CD4-positive, alpha-beta T cell treated with Interleukin-4 for 1 hour (primary cell): Measurements from ENCODE around the gene FRS2.
"Not testable (repeated sequence)": the region's sequence is repeated elsewhere in the genome, so short reads cannot be mapped to it uniquely, and the experiment has no call there.

ENCODE experiments used
- DNase-seq, 2 donors: peaks; one replicate each; pipeline ENCODE4 v3.0.0-alpha.2; 2020 to 2022

The FRS2 gene, protein sequence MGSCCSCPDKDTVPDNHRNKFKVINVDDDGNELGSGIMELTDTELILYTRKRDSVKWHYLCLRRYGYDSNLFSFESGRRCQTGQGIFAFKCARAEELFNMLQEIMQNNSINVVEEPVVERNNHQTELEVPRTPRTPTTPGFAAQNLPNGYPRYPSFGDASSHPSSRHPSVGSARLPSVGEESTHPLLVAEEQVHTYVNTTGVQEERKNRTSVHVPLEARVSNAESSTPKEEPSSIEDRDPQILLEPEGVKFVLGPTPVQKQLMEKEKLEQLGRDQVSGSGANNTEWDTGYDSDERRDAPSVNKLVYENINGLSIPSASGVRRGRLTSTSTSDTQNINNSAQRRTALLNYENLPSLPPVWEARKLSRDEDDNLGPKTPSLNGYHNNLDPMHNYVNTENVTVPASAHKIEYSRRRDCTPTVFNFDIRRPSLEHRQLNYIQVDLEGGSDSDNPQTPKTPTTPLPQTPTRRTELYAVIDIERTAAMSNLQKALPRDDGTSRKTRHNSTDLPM

DNA sequence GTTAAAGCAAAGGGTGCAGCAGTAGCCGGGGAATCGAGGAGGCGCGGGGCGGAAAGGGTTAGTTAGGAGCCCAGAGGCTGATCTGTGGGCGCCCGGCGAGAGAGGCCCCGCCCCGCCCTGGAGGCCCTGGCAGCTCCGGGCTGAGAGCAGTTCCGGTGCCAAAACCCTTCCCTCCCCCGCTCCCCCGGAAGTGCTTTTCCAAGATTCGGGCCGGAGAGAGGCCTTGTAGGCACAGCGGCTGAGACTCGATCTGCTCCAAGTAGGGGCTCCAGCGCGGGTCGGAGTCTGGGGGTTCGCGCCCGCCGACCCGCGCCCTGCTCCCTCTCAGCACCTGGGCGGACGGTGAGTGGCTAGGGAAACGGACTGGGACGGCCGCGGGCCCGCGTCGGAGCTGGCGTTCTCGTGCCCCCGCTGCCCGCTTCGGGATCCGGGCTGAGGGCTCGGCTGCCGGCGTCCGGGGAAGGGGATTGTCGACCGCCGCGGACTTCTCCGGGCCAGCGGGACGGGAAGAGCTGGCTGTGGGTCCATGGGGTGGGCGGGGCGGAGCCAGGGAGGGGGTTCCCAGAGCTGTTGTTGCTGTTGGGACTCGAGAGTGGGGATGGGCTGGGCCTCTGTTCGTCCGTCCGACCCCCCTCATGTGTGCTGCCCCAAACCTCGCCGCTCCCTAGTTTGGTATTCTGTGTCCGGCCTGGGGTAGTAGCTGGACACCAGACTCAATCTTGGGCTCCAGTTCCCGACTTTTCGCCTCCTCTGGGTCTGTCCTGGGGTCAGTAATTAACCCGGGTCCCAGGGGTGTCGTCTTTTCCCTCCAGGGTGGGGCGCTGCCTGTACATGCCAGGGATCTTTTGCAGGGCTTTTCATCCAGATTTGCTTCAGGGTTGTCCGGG lies at the start of gene FRS2:
TSS of gene FRS2 (plus strand) at position 200 of the 887 bp plus-strand sequence. CDS start 98,643 bp downstream, outside the sequence.
- DNase-seq: peak; percentile 81 to 83

DNA sequence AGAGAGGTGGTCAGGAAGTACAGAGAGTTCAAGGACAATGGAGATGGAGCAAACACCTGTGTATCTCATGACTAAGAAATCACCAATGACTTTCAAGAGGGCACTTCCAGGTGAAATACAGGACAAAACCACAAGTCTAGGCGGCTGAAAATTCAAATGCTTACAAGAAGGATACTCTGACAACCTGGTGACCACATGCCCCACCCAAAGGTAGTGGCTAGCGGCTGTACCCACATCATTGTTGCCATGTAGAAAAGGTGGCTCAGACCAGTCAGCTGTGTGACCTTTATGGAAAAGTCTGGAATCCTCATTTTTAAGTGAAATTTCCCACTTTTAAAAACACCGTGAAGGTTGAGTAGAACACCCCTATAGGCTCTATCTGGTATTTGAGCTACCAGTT lies 48.6 kb upstream of the FRS2 start:
- no peak for DNase-seq

DNA sequence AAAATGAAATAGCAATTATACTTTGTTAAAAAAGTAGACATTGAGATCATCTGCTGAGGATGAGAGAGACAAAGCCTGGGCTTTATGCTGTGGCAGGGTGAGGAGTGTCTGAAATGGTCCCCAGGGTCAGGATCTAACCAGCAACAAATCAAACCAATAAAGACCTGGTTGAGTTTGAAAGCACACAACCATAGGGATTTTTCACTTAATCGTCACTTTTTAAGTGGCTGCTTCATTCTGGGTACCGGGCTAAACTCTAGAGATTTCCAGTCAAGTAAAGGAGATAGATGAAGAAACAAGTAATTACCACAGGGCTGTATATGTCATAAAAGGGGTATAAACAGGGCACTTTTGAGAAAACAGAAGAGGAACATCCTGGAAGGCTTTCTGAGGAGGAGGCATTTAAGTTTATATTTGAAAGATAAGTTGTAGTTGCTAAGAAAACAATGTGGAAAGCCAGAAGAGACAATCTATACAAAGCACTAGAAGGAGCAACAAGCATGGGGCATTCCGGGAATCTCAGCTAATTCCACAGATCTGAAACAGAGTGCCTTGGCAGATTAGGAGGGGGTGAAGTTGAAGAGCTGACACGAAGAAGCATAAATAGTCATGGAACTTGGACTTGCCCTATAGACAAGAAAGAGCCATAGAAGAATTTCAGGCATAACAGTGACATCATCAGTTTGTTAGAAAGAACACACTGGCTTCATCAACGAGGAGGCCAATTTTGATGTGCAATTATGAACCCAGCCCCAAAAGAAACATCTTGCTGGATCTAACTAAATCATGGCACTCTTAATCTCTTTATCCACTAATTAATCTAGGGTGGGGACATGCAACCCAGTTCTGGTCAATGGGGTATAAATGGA lies 46.9 kb upstream of the FRS2 start:
- no peak for DNase-seq

DNA sequence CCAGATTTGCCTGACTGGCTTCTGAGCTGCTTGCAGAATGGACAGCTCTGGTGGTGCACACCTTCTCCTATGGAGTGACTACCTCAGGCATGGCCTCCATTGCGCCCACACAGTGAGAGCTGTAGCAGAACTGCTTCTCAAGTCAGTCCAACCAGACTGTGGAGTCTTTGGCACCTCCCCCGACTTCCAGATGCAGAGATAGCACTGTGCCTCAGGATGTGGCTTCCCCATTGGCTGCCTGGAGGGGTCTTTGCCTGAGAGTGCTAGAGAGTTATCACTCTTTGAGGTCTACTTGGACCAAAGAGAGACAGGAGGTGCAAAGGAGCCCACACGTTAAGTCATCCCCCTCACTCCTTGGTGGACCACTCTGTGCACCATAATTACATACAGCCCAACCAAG lies 44.8 kb upstream of the FRS2 start:
- DNase-seq: no peak

DNA sequence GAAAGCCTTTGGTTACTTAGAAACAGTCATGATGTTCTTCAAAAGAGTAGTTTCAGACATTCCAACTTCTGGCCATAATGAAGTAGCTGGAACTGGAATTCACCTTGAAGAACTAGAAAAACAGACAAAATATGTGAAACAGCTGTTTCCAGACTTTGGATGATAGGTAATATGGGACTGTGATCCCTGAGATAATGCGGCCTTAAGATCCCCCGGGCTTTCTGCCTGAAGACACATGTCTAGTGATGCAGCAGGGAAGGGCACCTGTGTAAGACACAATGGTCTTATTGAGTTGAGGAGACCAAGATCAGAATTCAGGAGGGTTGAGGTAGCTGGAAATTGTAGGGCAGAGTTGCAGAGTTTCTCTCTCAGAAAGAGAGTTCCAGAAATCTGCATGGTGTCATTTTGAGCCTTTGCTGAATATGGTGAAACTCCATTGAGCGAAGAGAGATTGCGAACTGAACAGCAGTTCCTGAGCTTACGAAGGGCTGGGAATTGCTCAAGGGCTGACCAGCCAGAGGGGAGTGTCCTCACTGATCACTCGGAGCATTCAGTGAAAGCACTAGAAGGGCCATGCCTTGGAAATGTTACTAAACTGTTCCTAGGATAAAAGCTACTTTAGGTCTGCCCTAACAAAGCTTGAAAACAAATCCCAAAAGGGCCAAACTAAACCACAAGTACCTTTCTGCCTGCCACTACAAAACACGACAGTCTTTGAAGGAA lies 41.7 kb upstream of the FRS2 start:
- DNase-seq: no peak

DNA sequence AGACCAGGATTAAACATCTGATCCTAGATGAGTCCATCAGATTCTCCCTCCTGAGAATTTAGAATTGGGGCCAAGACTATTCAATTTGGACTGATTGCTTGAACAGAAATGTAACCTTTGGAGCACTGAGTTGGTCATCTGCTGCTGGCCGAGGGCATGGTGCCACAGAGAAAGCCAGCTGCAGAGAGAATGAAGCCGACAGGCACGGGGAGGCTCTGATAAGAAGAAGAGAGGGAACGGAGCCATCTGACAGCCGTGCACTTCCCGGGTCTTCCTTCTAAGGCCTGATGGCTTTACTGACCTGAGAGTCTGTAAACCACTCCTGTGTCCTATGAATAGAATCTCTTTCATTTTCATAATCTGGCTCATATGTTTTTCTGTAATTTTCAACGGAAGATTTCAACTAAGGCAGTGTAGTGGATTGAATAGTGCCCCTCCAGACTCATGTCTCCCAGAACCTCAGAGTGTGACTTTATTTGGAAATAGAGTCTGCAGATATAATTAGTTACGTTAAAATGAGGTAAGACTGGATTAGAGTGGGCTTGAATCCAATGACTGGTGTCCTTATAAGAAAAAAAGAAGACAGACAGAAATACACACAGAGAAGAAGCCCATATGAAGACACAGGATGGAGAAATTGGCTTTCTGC lies 39.1 kb upstream of the FRS2 start:
- no peak for DNase-seq

DNA sequence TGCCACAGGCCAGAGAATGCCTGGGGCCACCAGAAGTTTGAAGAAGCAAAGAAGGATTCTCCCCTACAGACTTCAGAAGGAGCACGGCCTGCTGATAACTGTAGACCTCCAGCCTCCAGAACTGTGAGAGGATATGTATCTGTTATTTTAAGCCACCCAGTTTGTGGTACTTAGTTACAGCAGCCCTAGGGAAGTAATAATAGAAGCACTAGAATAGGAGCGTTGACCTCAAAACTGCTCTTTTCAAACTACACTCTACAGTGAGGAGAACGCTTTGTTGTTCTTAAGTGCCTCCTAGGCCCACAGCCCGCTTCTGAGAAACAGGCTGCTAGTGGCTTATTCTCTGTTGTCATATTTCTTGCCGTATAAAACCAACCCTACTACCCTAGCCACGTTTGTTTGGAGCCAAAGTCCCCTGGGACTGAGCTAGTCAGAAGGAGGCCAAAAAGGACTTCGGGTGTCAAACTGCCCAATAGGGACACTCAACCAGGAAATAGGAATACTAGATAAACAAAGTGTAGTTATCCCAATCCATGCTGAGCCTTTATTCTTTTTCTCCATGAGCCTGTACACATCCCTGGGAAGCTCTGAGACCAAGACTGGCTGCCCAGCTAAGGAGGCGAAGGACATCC lies 38.5 kb upstream of the FRS2 start:
- no peak for DNase-seq

DNA sequence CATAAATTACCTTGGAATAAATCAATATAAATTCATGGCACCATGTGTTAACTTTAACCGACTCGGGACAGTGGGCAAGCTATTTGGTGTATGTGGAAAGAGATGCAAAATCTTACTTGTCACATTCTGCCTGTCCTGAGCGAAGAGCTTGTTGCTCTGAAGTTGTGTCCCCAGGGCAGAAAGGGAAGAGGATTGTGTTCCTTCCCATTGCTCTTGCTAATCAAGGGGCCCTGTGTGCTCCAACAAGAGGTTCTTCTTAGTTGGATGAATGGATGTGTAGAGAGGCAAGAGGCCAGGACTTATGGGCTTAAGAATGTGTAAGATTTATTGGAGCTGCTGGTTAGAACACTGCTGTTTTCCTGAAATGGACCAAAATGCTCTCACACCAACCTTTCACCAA lies 36.5 kb upstream of the FRS2 start:
- no peak for DNase-seq

DNA sequence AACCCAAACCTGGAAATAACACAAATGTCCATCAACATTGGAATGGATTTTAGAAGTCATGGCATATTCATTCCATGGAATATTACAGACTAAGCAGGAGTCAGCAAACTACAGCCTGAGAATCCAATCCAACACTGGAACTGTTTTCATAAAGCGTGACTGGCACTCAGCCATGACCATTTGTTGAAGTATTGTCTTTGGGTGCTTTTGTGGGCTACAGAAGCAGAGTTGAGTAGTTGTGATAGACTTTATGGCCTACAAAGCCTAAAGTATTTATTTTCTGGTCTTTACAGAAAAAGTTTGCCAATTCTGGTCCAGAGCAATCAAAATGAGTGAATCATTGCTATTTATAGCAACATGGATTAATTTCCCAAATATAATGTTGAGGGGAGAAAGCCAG lies 34.5 kb upstream of the FRS2 start:
- DNase-seq: no peak

DNA sequence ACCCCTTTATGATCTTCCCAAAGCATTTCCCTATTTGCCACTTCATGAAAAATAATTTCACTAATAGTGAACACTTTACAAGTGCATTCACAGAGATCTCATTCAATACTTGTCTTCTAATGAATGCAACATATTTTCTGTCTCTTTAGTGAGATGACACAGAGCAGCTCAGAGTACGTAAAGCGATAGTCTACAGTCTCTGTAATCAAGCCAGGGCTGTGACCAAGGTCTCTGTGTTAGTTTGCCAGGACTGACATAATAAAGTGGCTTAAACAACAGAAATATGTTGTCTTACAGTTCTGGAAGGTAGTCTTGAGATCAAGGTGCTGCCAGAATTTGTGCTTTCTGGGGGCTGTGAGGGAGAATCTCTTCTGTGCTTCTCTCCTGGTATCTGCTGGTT lies 33.1 kb upstream of the FRS2 start:
- no peak for DNase-seq

DNA sequence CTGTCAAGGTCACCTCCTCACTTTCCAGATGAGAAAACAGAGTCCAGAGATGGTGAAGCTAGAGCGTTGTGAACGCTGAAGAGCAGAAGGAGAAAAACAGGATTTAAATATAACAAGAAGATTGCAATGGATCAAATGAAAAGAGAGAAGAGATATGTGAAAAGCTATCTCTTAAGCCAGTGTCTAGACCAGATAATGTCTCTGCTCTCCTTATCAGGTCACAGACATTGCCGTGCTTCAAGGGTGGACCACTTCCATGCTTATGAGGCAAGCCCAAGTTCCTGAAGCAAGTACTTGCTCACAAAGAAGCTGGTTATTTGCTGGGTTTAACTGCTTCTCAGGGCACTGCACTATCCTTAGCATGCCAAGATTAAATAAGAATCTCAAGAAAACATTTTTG lies 31.6 kb upstream of the FRS2 start:
- no peak for DNase-seq

DNA sequence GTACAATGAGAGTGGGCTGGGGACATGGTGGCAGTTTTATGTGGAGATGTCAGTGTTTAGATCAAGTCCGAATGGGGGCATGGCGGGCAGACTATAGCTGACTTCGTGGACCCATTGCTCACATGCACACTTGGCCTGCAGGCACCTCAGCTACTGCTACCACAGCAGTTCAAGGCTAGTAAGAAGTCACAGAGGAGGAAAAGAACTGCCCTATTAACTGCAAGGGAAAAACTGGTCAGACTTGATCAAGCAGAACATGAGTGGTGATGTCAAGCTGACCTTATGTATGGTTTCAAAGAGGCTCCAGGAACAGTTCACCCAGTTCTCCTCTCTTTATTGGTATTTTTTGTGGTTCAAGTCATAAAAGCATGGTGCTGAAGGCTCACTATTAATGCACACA lies 30.2 kb upstream of the FRS2 start:
- no peak for DNase-seq

DNA sequence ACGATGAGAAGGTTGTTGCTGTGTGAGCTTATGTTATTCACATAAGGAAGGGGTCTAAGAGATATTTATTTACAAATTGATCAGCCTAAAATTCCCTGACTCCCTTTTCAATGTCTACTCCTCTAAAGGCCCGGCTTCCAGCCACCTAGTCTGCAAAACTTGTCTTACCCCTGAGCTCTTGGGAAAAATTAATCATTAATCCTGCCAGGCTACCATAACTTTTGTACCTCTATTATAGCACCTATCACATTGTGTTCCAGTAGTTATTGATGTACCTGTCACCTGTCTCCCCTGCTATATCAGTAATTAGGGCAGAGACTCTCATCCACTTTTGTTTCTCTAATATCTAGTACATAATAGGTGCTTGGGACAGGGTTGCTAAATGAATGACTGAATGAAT lies 29.3 kb upstream of the FRS2 start:
- no peak for DNase-seq

DNA sequence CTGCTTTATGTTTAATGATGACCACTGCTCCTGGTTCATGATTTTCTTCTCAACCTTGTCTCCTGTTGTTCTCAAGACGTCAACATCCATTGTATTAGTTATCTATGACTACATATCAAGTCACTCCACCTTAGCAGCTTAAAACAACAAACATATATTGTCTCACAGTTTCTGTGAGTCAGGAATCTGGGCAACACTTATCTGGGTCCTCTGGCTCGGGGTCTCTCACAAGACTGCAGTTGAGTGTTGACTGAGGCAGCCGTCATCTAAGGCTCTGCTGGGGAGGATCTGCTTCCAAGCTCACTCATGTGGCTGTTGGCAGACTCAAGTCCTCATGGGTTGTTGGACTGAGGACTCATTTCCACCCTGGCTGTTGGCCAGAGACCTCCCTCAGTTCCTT lies 27.3 kb upstream of the FRS2 start:
- no peak for DNase-seq

DNA sequence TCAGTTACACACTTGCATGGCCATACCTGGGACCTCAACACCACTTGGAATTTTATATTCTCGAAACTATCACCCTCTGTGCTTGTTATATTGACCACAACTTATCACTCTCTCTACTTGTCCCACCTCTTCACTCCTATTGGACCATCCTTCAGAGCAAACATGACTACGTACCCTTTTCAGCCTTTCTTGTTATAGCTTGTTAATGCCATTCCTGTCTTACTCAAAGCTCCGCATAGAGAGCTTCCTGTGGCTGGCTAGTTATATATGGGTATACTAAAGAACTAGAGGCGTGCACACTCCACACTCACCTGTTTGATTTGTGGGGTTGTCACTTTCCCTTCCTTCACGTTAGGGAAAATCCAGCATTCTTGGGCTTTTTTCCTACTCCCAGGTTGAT lies 26.3 kb upstream of the FRS2 start:
- no peak for DNase-seq

DNA sequence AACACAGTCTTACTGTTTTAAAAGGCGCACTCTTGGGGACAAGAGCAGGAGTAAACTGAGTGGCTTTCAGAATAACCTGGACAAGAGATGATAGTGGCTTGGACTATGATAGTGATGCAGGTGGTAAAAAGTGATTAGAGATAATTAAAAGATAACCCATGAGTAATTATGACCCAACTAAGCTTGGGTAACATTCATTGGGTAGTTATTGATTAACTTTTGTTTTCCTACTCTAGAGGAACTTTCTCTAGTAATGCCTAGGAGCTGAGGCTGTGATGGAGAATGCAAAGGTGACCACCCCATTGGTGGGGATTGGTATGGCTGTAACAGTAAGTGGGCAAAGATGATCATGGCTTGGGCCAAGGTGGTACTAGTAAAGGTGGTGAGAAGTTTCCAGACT lies 22.3 kb upstream of the FRS2 start:
- DNase-seq: no peak

DNA sequence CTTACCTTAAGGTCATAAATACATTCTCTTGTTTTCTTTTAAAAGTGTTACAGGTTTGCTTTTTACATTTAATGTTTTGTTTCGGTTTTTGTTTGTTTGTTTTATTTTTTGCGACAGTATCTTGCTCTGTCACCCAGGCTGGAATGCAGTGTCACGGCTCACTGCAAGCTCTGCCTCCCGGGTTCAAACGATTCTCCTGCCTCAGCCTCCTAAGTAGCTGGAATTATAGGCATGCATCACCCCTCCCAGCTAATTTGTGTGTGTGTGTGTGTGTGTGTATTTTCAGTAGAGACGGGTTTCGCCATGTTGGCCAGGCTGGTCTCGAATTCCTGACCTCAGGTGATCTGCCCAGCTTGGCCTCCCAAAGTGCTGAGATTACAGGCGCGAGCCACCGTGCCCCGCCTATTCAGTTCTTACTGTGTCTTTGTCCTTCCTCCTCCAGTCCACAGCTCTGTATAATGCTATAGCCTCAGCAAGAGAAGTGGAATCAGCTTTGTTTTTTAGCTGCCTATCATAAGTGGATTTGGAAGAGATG lies 17.5 kb upstream of the FRS2 start:
- DNase-seq: not testable (repeated sequence)

DNA sequence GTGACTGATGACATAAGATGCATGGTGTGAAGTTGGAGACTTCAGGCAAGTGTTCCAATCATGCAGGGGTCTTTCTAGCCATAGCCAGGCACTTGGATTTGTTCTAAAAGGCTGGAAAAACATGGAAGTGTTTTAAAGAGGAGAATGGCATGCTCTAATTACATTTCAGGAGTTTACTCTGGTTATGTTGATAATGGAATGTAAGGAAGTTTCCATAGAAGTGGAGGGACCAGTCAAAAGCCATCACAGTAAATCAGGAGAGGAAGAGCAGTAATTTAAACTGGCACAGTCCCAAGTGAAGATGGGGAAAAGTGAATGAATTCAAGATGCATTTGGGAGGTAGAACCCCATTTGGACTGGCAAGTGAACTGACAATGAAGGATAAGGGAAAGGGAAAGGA lies 13.9 kb upstream of the FRS2 start:
- DNase-seq: no peak

DNA sequence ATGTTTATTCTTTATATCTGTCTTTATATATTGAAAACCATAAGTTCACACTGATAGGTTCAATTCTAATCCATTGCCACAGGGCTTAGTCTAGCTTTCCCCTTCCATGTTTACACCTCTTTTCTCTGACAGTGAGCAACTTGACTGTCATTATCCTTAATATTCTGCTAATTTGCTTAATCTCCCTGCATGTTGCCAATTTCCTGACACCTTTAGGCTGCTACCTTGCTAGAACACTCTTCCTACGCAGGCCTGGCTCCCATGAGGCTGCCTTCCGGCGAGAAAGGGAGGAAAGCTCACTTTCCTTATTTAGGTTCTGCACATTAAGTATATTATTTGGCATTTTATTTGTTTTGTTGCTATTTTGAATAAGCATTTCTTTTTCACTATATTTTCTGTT lies 12.8 kb upstream of the FRS2 start:
- no peak for DNase-seq

DNA sequence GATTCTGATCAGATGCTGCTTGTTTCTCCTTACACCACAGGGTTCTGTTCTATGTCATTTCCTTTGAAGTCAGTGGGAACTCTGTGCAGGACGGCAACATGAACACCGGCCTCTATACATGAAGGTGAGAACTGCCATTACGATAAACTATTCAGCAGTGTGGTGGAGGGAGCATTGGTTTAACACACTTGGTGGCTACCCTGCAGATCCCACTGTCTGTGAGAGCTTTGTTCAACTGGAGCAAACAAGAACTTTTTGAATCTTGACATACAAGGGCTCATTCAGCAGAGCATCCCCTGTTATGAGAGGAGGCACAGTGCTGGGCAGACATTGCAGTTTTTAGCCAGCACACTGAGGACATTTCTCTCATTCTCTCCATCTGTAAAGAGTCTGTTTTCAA lies 10.7 kb upstream of the FRS2 start:
- DNase-seq: no peak

DNA sequence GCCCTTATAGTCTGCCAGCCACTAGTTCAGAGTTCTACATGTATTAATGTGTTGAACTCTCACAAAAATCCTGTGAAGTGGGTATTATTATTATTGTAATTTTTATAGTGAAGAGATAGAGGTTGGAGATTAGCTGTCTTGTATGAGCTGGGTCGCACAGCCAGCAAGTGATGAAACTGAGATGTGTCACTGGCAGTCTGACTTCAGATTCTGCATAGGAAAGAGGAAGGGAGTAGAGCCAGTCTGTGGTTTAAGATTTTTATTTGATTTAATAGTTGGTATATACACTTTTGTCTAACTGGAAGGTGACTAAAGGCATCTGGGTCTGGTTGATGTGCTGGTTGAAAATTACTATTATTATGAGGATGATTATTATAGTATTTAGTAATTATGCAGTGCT lies 5.8 kb upstream of the FRS2 start:
- DNase-seq: peak in 1 of 2 donors; percentile 12
